Activated CD8-positive, alpha-beta memory T cell treated with anti-CD3 and anti-CD28 coated beads for 4 hours (primary cell): ENCODE data around the gene KCNMA1.

Experiments
- DNase-seq, 2 donors: peaks; one replicate each; pipeline ENCODE4 v3.0.0-alpha.2; 2020; ENCODE audit warnings: low read depth in 2 of 2

Gene KCNMA1

GRCh38 chr10:77490534-77491314 is 146.9 kb downstream of the KCNMA1 start:
- no peak for DNase-seq

GRCh38 chr10:77486517-77486916 is 151.1 kb downstream of the KCNMA1 start:
- DNase-seq, result no peak

GRCh38 chr10:77485847-77486246 is 151.8 kb downstream of the KCNMA1 start:
- DNase-seq, result no peak

GRCh38 chr10:77482072-77482471 is 155.5 kb downstream of the KCNMA1 start:
- DNase-seq, result no peak

GRCh38 chr10:77479586-77479985 is 158.0 kb downstream of the KCNMA1 start:
- DNase-seq, result no peak

- DNase-seq, result no peak
Measured at GRCh38 chr10:77478962-77479359, 158.6 kb downstream of the KCNMA1 start.

- no peak for DNase-seq
Measured at GRCh38 chr10:77478247-77478961, 159.2 kb downstream of the KCNMA1 start.

- no peak for DNase-seq
Measured at GRCh38 chr10:77475522-77475921, 162.1 kb downstream of the KCNMA1 start.

GRCh38 chr10:77474939-77475338 is 162.7 kb downstream of the KCNMA1 start:
- no peak for DNase-seq

- no peak for DNase-seq
Measured at GRCh38 chr10:77474386-77474785, 163.2 kb downstream of the KCNMA1 start.

- no peak for DNase-seq
Measured at GRCh38 chr10:77472146-77472545, 165.5 kb downstream of the KCNMA1 start.

- no peak for DNase-seq
Measured at GRCh38 chr10:77471069-77471536, 166.5 kb downstream of the KCNMA1 start.

GRCh38 chr10:77467422-77467963 is 170.1 kb downstream of the KCNMA1 start:
- DNase-seq, result no peak

- no peak for DNase-seq
Measured at GRCh38 chr10:77463967-77464745, 173.5 kb downstream of the KCNMA1 start.

GRCh38 chr10:77463499-77463898 is 174.1 kb downstream of the KCNMA1 start:
- no peak for DNase-seq

GRCh38 chr10:77461636-77462296 is 175.8 kb downstream of the KCNMA1 start:
- DNase-seq, result no peak

- no peak for DNase-seq
Measured at GRCh38 chr10:77459905-77460304, 177.7 kb downstream of the KCNMA1 start.

GRCh38 chr10:77458986-77459590 is 178.5 kb downstream of the KCNMA1 start:
- DNase-seq, result no peak

- no peak for DNase-seq
Measured at GRCh38 chr10:77457721-77458120, 179.9 kb downstream of the KCNMA1 start.

- DNase-seq, result no peak
Measured at GRCh38 chr10:77457266-77457665, 180.3 kb downstream of the KCNMA1 start.

GRCh38 chr10:77456414-77456813 is 181.2 kb downstream of the KCNMA1 start:
- DNase-seq, result no peak
